ENCODE data around the gene CCDC71. TPM values are rescaled to one million over a fixed set of nuclear protein-coding genes. Genes with fewer than 3 reads are reported as not detected.

CCDC71 gene
- total RNA-seq, 1 donor from 2014 or later: 22.1 TPM

- peak; percentile 22 for DNase-seq
- Mint-ChIP-seq H3K27ac (ENCODE audit: unreplicated experiment) (peak overlapping the region; percentile 55), H3K9me3 (ENCODE audit: unreplicated experiment) (peaks cover 4% of the 10 kb centered on the region)
These were observed 41.0 kb downstream of the CCDC71 start for GRCh38 chr3:49124991-49125670.

GRCh38 chr3:49124203-49124602 is 41.9 kb downstream of the CCDC71 start:
- DNase-seq: no peak
- peaks cover 4% of the 10 kb centered on the region for H3K9me3 Mint-ChIP-seq (ENCODE audit: unreplicated experiment)
- no peak overlapping the region for H3K27ac Mint-ChIP-seq (ENCODE audit: unreplicated experiment)
- no peaks in the 10 kb centered on the region for H3K4me1 Mint-ChIP-seq (ENCODE audit: low read depth, unreplicated experiment)
- H3K4me3 Mint-ChIP-seq (ENCODE audit: unreplicated experiment): no peak overlapping the region
- no peaks in the 10 kb centered on the region for H3K36me3 Mint-ChIP-seq (ENCODE audit: unreplicated experiment)
- TF ChIP-seq CTCF (IDR thresholded peaks at IDR 0.05; ENCODE audit: partially characterized antibody, unreplicated experiment): no peak
- H3K27me3 Mint-ChIP-seq (ENCODE audit: unreplicated experiment): peaks cover 8% of the 10 kb centered on the region

More at GRCh38 chr3:49124991-49125670, 41.0 kb downstream of the CCDC71 start:
- Mint-ChIP-seq H3K36me3 (ENCODE audit: unreplicated experiment) (no peaks in the 10 kb centered on the region), H3K4me3 (ENCODE audit: unreplicated experiment) (no peak overlapping the region), H3K4me1 (ENCODE audit: low read depth, unreplicated experiment) (no peaks in the 10 kb centered on the region), H3K27me3 (ENCODE audit: unreplicated experiment) (peaks cover 8% of the 10 kb centered on the region)
- no peak for TF ChIP-seq CTCF (IDR thresholded peaks at IDR 0.05; ENCODE audit: partially characterized antibody, unreplicated experiment)

- H3K4me3 Mint-ChIP-seq (ENCODE audit: unreplicated experiment): no peak overlapping the region
- DNase-seq: no peak
- peaks cover 8% of the 10 kb centered on the region for H3K27me3 Mint-ChIP-seq (ENCODE audit: unreplicated experiment)
- H3K27ac Mint-ChIP-seq (ENCODE audit: unreplicated experiment): no peak overlapping the region
- no peaks in the 10 kb centered on the region for H3K4me1 Mint-ChIP-seq (ENCODE audit: low read depth, unreplicated experiment)
- H3K36me3 Mint-ChIP-seq (ENCODE audit: unreplicated experiment): no peaks in the 10 kb centered on the region
- TF ChIP-seq CTCF (IDR thresholded peaks at IDR 0.05; ENCODE audit: partially characterized antibody, unreplicated experiment): no peak
- H3K9me3 Mint-ChIP-seq (ENCODE audit: unreplicated experiment): peaks cover 4% of the 10 kb centered on the region
These were observed 42.4 kb downstream of the CCDC71 start for GRCh38 chr3:49123687-49124086.

GRCh38 chr3:49122886-49123545 is 43.1 kb downstream of the CCDC71 start:
- peaks cover 4% of the 10 kb centered on the region for H3K9me3 Mint-ChIP-seq (ENCODE audit: unreplicated experiment)
- H3K4me3 Mint-ChIP-seq (ENCODE audit: unreplicated experiment): no peak overlapping the region
- H3K27me3 Mint-ChIP-seq (ENCODE audit: unreplicated experiment): peaks cover 8% of the 10 kb centered on the region
- H3K27ac Mint-ChIP-seq (ENCODE audit: unreplicated experiment): no peak overlapping the region
- TF ChIP-seq CTCF (IDR thresholded peaks at IDR 0.05; ENCODE audit: partially characterized antibody, unreplicated experiment): no peak
- DNase-seq: no peak
- H3K36me3 Mint-ChIP-seq (ENCODE audit: unreplicated experiment): no peaks in the 10 kb centered on the region
- H3K4me1 Mint-ChIP-seq (ENCODE audit: low read depth, unreplicated experiment): no peaks in the 10 kb centered on the region

- Mint-ChIP-seq H3K4me3 (ENCODE audit: unreplicated experiment) (peak overlapping the region; percentile 20), H3K9me3 (ENCODE audit: unreplicated experiment) (peaks cover 4% of the 10 kb centered on the region), H3K27ac (ENCODE audit: unreplicated experiment) (no peak overlapping the region), H3K4me1 (ENCODE audit: low read depth, unreplicated experiment) (no peaks in the 10 kb centered on the region), H3K27me3 (ENCODE audit: unreplicated experiment) (peaks cover 8% of the 10 kb centered on the region), H3K36me3 (ENCODE audit: unreplicated experiment) (no peaks in the 10 kb centered on the region)
- no peak for DNase-seq
- TF ChIP-seq CTCF (IDR thresholded peaks at IDR 0.05; ENCODE audit: partially characterized antibody, unreplicated experiment): no peak
These were observed 43.7 kb downstream of the CCDC71 start for GRCh38 chr3:49122451-49122850.

Data from glutamatergic neuron (in vitro differentiated cells).